Fibroblast of villous mesenchyme (primary cell): Measurements from ENCODE around the gene SEMA4A. TPM values are rescaled to one million over a fixed set of nuclear protein-coding genes. Genes with fewer than 3 reads are reported as not detected.
A peak's percentile ranks its signal among the peaks of the same experiment; 100 is the strongest.

Experiments used
- DNase-seq: peaks from one replicate; pipeline ENCODE4 v3.0.0-alpha.2; 2010; ENCODE audit warnings: low read depth
- H3K4me3 ChIP-seq: 2 replicates; pipeline ENCODE4 v1.5.1; 2011; ENCODE audit warnings: low read depth, mild to moderate bottlenecking, low read length
- total RNA-seq: library from RNA; depleted of rRNA; stranded (reverse); fragments of >200 nt; gene quantifications from 2 replicates; pipeline ENCODE4 v1.2.3, GENCODE V29; 2012
- TF ChIP-seq, protein P1 (sequence below): IDR thresholded peaks from 2 replicates; pipeline ENCODE4 v1.5.1; 2012; ENCODE audit warnings: low read depth, mild to moderate bottlenecking, low read length; ENCODE audit not compliant: insufficient read depth

SEMA4A gene
- total RNA-seq, 1 donor = 0.43 TPM

DNA sequence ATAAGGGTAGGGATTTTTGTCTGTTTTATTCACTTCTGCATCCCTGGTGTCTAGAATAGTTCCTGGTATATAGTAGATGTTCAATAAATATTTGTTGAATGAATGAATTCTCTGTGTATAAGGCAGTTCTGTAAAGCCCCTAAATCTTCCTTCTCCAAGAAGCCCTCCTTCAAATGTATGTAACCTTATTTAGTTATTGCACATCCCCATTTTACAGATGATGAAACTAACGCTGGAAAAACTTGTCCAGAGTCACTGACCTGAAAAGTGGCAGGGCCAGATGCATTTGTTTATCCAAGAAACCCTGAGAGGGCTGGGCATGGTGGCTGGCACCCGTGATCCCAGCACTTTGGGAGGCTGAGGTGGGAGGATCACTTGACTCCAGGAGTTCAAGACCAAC lies 43.1 kb upstream of the SEMA4A start:
- TF ChIP-seq, protein P1, sequence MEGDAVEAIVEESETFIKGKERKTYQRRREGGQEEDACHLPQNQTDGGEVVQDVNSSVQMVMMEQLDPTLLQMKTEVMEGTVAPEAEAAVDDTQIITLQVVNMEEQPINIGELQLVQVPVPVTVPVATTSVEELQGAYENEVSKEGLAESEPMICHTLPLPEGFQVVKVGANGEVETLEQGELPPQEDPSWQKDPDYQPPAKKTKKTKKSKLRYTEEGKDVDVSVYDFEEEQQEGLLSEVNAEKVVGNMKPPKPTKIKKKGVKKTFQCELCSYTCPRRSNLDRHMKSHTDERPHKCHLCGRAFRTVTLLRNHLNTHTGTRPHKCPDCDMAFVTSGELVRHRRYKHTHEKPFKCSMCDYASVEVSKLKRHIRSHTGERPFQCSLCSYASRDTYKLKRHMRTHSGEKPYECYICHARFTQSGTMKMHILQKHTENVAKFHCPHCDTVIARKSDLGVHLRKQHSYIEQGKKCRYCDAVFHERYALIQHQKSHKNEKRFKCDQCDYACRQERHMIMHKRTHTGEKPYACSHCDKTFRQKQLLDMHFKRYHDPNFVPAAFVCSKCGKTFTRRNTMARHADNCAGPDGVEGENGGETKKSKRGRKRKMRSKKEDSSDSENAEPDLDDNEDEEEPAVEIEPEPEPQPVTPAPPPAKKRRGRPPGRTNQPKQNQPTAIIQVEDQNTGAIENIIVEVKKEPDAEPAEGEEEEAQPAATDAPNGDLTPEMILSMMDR = no peak
- no peak for DNase-seq
- H3K4me3 ChIP-seq = no peak overlapping the region

DNA sequence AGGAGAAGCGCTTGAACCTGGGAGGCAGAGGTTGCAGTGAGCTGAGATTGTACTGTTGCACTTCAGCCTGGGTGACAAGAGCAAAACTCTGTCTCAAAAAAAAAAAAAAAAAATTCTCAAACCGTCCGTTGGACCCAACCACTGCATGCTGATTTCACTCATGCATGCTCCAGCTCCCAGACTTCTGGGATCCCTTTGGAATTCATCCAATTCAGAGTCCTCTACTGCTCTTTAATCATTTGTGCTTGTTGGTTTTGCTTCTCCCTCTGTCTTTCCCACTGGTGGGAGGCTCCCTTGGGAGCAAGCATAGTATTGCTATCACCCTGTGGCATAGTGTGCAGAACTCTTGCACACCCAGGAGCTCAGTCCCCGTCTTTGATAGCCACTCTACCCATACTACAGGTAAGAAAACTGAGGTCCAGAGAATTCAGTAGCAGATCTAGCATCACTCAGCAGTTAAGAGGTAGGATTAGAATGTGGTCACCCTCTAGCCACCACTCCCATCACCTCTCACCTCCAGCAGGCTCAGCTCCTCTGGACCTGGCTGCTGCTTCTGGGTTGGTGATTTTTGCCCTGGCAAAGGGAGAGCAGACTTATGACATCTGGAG lies 41.9 kb upstream of the SEMA4A start:
- no peak for DNase-seq
- no peak overlapping the region for H3K4me3 ChIP-seq
- TF ChIP-seq, protein P1 = no peak

DNA sequence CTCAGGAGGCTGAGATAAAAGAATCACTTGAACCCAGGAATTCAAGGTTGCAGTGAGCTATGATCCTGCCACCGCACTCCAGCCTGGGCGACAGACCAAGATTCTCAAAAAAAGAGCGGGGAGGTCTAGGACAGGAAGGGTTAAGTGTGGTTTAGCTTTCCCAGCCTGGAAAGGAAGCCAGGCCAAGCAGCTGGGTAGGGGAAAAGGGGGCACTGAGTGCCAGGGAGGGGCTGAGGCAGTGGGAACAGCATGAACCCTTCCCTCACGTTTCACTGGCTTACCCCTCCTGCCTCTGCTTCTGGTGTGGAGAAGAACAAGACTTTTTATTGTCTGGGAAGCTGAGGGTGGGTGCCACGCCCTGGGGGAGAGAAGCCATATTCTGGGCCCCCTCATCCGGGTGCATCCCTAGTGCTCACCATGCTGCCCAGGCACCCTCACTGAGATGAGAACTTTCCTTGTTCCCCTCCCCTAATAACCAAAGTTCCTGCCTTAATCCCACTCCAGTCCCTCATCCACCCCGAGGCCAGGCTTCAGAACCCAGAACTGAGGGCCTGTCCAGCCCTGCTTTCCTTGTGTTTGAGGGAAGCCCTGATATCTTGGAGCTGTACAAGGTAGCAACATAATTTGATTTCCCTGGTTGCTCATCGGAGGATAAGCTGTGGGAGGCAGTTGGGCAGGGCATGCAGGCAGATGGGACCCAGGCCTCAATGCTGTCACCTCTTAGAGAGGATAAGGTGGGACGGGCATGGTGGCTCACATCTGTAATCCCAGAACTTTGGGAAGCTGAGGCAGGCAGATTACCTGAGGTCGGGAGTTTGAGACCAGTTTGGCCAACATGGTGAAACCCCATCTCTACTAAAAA lies 40.9 kb upstream of the SEMA4A start:
- no peak for DNase-seq
- TF ChIP-seq, protein P1 = no peak
- H3K4me3 ChIP-seq = no peak overlapping the region

DNA sequence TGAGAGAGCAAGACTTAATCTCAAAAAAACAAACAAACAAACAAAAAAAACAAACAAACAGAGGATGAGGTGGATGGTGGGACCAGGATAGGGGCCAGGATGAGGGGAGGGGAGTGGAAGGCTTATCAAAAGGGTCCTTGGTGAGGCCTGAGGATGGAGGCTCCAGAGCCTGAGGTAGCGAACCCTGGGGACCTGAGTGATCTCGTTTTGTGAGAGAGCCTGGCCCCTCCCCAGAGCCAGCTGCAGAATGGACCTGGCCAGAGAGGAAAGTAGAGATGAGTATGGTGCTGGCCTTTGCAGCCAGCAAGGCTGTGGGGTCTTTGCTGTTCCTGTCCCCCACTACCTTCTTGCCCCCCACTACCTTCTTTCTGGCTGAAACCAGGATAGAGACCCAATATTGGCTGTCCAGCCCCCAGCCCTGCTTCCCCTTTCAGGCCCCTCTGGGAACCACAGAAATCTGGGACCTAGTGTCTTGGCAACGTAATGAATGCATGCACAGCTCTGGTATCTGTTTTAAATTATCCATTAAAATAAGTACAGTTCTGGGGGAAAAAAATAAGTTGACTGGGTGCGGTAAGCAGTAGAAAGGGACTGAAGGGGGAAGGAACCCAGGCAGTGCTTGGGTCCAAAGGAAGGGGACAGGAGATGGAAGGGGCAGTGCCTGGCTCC lies 40.0 kb upstream of the SEMA4A start:
- DNase-seq = peak; percentile 41
- TF ChIP-seq, protein P1 = no peak
- H3K4me3 ChIP-seq = no peak overlapping the region

DNA sequence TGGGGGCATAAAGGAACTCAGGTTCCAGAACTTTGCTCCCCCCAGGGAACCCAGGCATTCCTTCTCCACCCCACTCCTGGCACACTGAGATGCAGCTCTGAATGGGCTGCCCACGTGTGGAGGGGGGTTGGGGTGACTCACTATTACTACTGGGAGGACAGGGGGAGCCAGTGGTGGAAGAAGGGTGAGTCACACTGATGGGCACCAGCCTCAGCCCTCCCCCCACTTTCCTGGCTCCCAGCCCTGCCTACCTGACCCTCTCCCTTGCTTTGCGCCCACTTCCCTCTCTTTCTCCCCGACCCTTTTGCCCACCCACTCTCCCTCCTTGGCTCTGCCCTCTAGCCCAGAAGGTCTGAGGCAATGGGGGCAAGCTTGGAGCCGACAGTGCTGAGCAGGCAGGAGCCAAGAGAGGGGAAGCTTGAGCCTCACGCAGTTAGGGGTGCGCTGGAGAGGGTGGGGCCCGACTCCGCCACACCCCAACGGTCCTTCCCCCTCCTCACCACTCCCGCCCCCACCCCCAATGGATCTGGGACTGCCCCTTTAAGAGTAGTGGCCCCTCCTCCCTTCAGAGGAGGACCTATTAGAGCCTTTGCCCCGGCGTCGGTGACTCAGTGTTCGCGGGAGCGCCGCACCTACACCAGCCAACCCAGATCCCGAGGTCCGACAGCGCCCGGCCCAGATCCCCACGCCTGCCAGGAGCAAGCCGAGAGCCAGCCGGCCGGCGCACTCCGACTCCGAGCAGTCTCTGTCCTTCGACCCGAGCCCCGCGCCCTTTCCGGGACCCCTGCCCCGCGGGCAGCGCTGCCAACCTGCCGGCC lies 39.1 kb upstream of the SEMA4A start, which contains the start of gene LMNA:
Gene LMNA (plus strand): TSS at position 611 of the 818 bp plus-strand sequence. CDS start 208 bp downstream, outside the sequence.
- H3K4me3 ChIP-seq = peak within 1 kb of the TSS; percentile 100
- TF ChIP-seq, protein P1 = no peak
- peak; percentile 95 for DNase-seq

DNA sequence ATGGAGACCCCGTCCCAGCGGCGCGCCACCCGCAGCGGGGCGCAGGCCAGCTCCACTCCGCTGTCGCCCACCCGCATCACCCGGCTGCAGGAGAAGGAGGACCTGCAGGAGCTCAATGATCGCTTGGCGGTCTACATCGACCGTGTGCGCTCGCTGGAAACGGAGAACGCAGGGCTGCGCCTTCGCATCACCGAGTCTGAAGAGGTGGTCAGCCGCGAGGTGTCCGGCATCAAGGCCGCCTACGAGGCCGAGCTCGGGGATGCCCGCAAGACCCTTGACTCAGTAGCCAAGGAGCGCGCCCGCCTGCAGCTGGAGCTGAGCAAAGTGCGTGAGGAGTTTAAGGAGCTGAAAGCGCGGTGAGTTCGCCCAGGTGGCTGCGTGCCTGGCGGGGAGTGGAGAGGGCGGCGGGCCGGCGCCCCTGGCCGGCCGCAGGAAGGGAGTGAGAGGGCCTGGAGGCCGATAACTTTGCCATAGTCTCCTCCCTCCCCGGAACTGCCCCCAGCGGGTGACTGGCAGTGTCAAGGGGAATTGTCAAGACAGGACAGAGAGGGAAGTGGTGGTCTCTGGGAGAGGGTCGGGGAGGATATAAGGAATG lies 38.4 kb upstream of the SEMA4A start:
- DNase-seq = no peak
- H3K4me3 ChIP-seq = peak overlapping the region; percentile 100
- TF ChIP-seq, protein P1 = no peak
